Measurements from ENCODE around the gene ZNF324B.

DNA sequence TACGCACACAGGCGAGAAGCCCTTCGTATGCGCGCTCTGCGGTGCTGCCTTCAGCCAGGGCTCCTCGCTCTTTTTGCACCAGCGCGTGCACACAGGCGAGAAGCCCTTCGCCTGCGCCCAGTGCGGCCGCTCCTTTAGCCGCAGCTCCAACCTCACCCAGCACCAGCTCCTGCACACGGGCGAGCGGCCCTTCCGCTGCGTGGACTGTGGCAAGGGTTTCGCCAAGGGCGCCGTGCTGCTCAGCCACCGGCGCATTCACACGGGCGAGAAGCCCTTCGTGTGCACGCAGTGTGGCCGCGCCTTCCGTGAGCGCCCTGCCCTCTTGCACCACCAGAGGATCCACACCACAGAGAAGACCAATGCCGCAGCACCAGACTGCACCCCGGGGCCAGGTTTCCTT, 4.7 kb downstream of the ZNF324B start:
- TF ChIP-seq CTCF (conservative IDR thresholded peaks at IDR 0.05) (no peak), ZFX (IDR thresholded peaks at IDR 0.05) (no peak)

All from C4-2B (cell line).